ENCODE results near the gene PRDM7.

DNA sequence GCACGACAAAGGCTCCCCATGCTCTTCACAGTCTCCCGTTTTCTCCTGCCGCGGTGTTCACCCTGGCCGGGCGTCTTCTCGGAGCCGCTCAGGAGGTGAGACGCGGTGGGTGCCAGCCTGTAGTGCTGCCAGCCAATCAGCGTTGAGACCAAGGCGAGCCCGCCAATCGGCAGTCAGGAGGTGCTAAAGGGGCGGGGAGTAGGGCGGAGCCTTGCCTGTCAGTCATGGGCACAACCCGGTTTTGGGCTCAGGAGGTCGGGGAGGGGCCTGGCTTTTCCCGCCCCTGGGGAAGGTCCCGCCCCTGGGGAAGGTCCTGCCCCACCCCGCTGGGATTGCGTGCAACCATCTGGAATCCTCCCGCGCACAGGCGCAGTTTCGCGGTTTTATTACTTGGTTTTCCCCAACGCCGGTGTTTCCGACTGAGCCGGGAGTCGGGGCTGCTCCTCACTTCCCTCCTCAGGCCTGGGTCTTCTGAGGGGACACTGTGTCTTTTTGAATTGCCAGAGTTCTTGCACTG lies at the start of gene PRDM7:
- TF ChIP-seq POLR2A (IDR thresholded peaks at IDR 0.05): no peak
- TF ChIP-seq, protein P1, sequence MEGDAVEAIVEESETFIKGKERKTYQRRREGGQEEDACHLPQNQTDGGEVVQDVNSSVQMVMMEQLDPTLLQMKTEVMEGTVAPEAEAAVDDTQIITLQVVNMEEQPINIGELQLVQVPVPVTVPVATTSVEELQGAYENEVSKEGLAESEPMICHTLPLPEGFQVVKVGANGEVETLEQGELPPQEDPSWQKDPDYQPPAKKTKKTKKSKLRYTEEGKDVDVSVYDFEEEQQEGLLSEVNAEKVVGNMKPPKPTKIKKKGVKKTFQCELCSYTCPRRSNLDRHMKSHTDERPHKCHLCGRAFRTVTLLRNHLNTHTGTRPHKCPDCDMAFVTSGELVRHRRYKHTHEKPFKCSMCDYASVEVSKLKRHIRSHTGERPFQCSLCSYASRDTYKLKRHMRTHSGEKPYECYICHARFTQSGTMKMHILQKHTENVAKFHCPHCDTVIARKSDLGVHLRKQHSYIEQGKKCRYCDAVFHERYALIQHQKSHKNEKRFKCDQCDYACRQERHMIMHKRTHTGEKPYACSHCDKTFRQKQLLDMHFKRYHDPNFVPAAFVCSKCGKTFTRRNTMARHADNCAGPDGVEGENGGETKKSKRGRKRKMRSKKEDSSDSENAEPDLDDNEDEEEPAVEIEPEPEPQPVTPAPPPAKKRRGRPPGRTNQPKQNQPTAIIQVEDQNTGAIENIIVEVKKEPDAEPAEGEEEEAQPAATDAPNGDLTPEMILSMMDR (IDR thresholded peaks at IDR 0.05): no peak

Measured in esophagus squamous epithelium (tissue), 4 donors.